ENCODE measurements around the gene FAM241A. TPM values are rescaled to one million over a fixed set of nuclear protein-coding genes. Genes with fewer than 3 reads are reported as not detected.
"Not testable (repeated sequence)": the region's sequence is repeated elsewhere in the genome, so short reads cannot be mapped to it uniquely, and the experiment has no call there.

Gene FAM241A
- total RNA-seq, 2 experiments from 2014 or later: 1.4 to 2.3 TPM

DNA sequence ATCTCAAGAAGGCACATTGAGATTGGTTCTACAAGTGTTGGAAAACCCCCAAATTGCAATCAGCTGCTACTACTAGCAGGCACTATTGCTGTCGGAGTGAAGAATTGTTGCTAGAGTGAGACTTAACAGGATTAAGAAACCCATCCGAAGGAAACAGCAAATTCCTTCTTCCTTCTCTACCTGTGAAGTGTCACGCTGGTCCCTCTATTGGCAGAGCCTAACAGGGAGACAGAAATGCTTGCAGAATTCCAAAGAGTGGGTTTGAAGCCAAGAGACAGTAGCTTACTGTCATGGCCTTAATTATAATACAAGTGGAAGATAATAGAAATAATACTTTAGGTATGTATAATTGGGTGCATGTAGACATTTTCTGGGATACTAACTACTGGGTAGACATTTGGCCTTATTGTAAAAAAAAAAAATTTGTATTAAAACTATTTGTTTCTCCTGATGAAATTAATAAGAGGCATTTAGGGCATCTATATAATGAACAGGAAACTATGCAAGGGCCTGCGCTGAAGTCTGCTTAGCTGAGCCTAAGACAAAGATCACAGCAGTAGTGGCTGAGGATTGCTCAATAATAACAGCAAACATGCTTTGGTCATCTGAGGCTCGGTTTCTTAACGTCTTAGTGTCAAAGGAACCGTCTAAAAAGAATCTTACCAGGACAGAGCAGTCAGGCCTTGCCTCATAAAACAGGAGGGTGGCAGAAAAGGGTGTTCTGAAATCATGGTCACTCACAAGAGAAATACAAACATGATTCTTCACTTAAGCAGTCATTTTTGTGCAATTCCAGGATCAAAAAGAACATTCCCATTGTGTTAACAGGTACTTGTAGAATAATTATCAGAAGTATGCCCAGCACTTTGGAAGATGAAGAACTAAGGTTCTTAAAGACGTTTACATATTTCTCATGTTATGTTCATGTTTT lies 40.8 kb downstream of the FAM241A start:
- no peaks in the 10 kb centered on the region for H3K9me3 Mint-ChIP-seq (ENCODE audit: low read depth)
- CTCF ChIA-PET: no interaction called here
- no peak overlapping the region for H3K27ac Mint-ChIP-seq
- no peaks in the 10 kb centered on the region for H3K27me3 Mint-ChIP-seq
- H3K4me3 Mint-ChIP-seq: no peak overlapping the region
- ATAC-seq (no peak), DNase-seq (no peak)
- peaks cover 6% of the 10 kb centered on the region for H3K36me3 Mint-ChIP-seq
- H3K4me1 Mint-ChIP-seq: peaks cover 36% of the 10 kb centered on the region

DNA sequence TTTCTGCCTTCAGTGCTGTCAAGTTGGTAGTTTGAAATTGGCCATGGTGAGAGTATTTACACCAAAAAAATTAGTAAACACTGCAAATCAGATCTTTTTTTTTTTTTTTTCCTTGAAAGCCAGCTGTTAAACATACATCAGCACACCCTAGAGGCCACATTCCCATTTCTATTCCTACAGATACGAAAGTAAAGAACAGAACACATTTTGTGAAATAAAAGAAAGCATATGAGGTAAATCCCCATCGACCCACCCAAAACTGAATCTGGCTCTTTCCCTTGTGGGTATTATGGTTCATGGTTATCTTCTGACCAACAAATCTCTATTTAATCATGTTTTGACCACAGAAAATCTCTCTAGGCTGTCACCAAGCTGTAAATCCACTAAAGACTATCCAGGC lies 44.5 kb downstream of the FAM241A start:
- DNase-seq (no peak), ATAC-seq (no peak)
- Mint-ChIP-seq H3K27ac (no peak overlapping the region), H3K27me3 (no peaks in the 10 kb centered on the region), H3K4me1 (peaks cover 9% of the 10 kb centered on the region), H3K36me3 (peaks cover 3% of the 10 kb centered on the region), H3K4me3 (no peak overlapping the region), H3K9me3 (ENCODE audit: low read depth) (no peaks in the 10 kb centered on the region)
- CTCF ChIA-PET: interaction anchor here (1.4 kb wide), 2 partner anchors 90 to 92 kb away, joined by 4 read pairs; no protein-coding TSS in a partner anchor

DNA sequence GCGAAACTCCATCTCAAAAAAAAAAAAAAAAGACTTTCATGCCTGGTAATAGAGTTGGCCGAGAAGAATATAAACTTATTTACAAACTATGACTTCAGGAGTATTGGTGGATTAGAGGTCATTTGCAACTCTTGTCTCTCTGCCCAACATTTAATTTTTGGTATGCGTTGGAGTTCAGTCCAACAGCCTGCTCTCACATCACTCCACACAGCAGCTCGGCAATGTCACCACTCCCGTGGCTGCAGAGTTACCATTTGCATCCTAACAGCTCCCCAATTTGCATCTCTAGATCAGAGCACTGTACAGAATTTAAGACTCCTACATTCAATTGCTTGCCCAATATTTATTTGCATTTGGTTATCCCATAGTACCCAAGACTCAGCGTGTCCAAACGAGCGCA lies 45.4 kb downstream of the FAM241A start:
- H3K4me1 Mint-ChIP-seq: peaks cover 5% of the 10 kb centered on the region
- ATAC-seq (no peak), DNase-seq (no peak)
- no peaks in the 10 kb centered on the region for H3K27me3 Mint-ChIP-seq
- H3K36me3 Mint-ChIP-seq: peaks cover 5% of the 10 kb centered on the region
- CTCF ChIA-PET: no interaction called here
- H3K27ac Mint-ChIP-seq: no peak overlapping the region
- no peaks in the 10 kb centered on the region for H3K9me3 Mint-ChIP-seq (ENCODE audit: low read depth)
- no peak overlapping the region for H3K4me3 Mint-ChIP-seq

DNA sequence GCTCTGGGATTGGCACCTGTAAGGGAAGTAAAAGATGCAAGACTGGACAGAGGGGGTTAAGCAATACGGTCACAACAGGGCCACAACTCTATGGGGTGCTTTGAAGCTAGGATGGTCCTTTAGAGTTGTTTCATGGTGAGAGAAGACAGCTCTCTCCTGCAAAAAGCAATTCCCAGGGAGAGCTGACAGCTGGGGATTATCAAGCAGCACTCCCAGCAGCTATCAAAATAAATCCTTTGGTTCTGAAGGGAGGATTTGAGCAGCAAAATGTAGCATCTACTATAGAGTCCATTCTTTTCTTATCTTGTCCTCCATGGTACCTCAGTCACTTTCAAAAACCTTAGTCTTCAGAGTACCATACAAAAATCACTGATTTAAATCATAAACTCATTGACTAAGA lies 51.2 kb downstream of the FAM241A start:
- CTCF ChIA-PET: no interaction called here
- no peak overlapping the region for H3K4me3 Mint-ChIP-seq
- no peak overlapping the region for H3K27ac Mint-ChIP-seq
- no peak for ATAC-seq
- H3K4me1 Mint-ChIP-seq: peaks cover 18% of the 10 kb centered on the region
- H3K27me3 Mint-ChIP-seq: peaks cover 4% of the 10 kb centered on the region
- no peaks in the 10 kb centered on the region for H3K9me3 Mint-ChIP-seq (ENCODE audit: low read depth)
- no peak for DNase-seq
- peaks cover 3% of the 10 kb centered on the region for H3K36me3 Mint-ChIP-seq

DNA sequence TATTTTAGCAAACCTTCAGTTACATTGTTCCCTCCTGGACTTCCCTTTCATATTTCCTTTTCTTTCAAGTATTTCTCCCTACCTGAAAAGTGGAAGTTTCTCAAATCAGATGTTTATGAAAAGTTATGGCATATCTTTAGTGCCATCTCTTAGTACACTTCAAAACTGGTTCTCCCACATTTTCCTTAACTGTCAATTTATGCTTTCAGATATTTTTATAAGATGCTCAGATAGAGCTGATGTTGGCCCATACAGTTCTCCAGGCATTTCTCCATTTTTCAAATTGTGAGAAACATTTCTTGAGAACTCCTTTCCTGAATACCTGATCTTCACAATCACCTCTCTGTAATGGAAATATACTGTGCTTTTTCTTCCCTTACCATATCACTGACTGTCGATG lies 53.8 kb downstream of the FAM241A start:
- Mint-ChIP-seq H3K9me3 (ENCODE audit: low read depth) (no peaks in the 10 kb centered on the region), H3K4me3 (no peak overlapping the region), H3K27ac (no peak overlapping the region), H3K4me1 (peaks cover 18% of the 10 kb centered on the region), H3K27me3 (peaks cover 4% of the 10 kb centered on the region), H3K36me3 (peaks cover 3% of the 10 kb centered on the region)
- CTCF ChIA-PET: no interaction called here
- no peak for ATAC-seq
- no peak for DNase-seq

DNA sequence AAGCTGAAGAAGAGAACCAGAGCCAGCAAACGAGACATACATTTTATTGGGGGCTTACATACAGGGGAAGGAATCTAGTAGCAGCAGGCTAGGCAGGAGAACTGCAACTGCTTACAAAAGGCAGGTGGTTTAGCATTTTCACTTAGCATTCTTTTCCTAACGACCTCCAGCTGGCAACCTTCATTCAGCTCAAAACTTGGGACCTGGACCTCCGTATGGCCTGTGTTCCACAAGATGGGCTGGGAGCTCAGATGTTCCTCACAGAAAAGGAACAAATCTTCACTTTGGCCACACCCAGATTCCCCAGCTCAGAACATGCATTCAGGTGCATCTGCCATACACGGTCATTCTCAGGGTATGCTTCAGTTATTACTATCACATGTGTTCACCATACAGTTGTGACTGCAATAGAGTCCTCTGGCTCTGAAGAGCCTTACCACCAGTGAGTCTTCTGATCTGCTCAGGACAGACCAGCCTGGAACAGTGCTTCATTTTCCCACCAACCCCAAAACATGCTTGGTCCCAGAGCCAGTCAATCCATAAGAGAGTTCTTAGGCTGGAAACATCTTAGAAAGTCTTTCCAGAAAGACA lies 56.8 kb downstream of the FAM241A start:
- no peak for DNase-seq
- Mint-ChIP-seq H3K9me3 (ENCODE audit: low read depth) (no peaks in the 10 kb centered on the region), H3K27me3 (peaks cover 4% of the 10 kb centered on the region), H3K27ac (no peak overlapping the region), H3K36me3 (no peaks in the 10 kb centered on the region), H3K4me1 (peaks cover 18% of the 10 kb centered on the region), H3K4me3 (no peak overlapping the region)
- no peak for ATAC-seq
- CTCF ChIA-PET: interaction anchor here (1.4 kb wide), 1 partner anchor 32 kb away, joined by 3 read pairs; no protein-coding TSS in a partner anchor

DNA sequence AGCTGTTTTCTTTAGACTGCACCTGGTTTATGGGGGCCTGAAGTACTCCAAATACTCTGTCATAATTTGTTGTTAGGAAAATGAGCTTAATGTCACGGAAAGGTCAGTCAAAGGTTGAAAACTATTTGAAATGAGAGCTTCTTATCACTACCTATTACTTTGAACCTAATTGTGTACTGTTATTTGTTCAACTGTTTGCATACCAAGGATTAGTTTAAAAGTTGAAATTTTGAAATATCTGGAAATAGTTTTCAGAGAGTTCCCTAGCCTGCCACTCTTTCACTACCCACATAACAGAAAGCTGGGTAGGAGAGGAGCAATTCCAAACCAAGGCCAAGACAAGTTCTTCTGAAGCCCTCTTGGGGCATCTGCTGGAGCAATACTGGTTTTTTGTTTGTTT lies 58.3 kb downstream of the FAM241A start:
- Mint-ChIP-seq H3K4me1 (peaks cover 18% of the 10 kb centered on the region), H3K4me3 (no peak overlapping the region), H3K27me3 (no peaks in the 10 kb centered on the region), H3K9me3 (ENCODE audit: low read depth) (no peaks in the 10 kb centered on the region), H3K36me3 (no peaks in the 10 kb centered on the region), H3K27ac (no peak overlapping the region)
- DNase-seq (no peak), ATAC-seq (no peak)
- CTCF ChIA-PET: interaction anchor here (0.9 kb wide), 1 partner anchor 63 kb away, joined by 3 read pairs; no protein-coding TSS in a partner anchor

DNA sequence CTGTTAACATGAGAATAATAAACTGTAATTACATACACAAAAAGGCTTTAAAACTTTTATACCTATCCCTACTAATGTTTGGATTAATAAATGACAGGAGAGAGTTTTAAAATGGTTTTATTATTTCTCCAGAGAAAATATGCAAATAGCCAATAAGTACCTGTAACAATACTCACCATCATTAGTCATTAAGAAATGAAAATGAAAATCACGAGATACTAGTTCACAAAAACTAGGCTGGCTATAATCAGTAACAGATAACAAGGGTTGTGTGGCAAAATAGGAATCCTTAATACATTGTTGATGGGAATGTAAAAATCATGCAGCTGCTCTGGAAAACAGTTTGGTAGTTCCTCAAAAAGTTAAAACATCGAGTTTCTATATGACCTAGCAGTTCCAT lies 61.2 kb downstream of the FAM241A start:
- Mint-ChIP-seq H3K27ac (no peak overlapping the region), H3K36me3 (no peaks in the 10 kb centered on the region), H3K27me3 (peaks cover 2% of the 10 kb centered on the region), H3K4me1 (no peaks in the 10 kb centered on the region), H3K4me3 (no peak overlapping the region), H3K9me3 (ENCODE audit: low read depth) (no peaks in the 10 kb centered on the region)
- ATAC-seq (no peak), DNase-seq (no peak)
- CTCF ChIA-PET: no interaction called here

DNA sequence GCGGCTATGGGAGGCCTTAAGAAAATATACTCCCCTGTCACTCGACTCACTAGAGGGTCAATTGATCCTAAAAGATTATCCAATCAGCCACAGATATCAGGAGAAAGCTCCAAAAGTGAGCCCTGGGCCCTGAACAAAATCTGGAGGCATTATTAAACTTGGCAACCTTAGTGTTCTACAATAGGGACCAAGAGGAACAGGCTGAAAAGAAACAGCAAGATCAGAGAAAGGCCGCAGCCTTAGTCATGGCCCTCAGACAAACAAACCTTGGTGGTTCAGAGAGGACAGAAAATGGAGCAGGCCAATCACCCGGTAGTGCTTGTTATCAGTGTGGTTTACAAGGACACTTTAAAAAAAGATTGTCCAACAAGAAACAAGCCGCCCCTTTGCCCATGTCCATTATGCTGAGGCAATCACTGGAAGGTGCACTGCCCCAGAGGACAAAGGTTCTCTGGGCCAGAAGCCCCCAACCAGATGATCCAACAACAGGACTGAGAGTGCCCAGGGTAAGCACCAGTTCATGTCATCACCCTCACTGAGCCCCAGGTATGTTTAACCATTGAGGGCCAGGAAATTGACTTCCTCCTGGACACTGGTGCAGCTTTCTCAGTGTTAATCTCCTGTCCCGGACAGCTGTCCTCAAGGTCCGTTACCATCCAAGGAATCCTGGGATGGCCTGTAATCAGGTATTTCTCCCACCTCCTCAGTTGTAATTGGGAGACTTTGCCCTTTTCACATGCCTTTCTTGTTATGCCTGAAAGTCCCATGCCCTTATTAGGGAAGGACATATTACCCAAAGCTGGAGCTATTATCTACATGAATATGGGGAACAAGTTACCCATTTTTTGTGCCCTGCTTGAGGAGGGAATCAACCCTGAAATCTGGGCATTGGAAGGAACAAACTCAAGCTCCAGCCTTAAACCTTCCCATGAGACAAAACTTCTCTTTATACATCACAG lies 63.2 kb downstream of the FAM241A start:
- not testable (repeated sequence) for H3K27me3 Mint-ChIP-seq; DNase-seq; H3K27ac Mint-ChIP-seq; ATAC-seq; H3K9me3 Mint-ChIP-seq (ENCODE audit: low read depth); H3K36me3 Mint-ChIP-seq; H3K4me3 Mint-ChIP-seq; H3K4me1 Mint-ChIP-seq
- CTCF ChIA-PET: interaction anchor here (1.2 kb wide), 1 partner anchor 26 kb away, joined by 3 read pairs; no protein-coding TSS in a partner anchor

DNA sequence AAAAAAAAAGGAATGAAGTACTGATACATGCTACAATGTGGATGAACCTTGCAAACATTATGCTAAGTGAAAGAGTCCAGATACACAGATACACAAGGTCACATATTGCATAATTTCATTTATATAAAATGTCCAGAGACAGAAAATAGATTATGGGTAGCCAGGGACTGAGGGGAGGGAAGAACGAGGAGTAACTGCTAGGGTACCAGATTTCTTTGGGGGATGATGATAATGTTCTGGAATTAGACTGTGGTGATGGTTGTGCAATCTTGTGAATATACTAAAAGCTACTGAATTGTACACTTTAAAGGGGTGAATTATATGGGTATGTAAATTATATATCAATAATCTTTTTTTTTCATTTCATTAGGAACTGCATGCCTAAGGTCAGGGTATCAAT lies 65.5 kb downstream of the FAM241A start:
- H3K4me1 Mint-ChIP-seq: peaks cover 8% of the 10 kb centered on the region
- CTCF ChIA-PET: interaction anchor here (0.7 kb wide), 1 partner anchor 19 kb away, joined by 5 read pairs; no protein-coding TSS in a partner anchor
- ATAC-seq: no peak
- no peak overlapping the region for H3K27ac Mint-ChIP-seq
- no peaks in the 10 kb centered on the region for H3K9me3 Mint-ChIP-seq (ENCODE audit: low read depth)
- H3K4me3 Mint-ChIP-seq: no peak overlapping the region
- H3K36me3 Mint-ChIP-seq: no peaks in the 10 kb centered on the region
- DNase-seq: no peak
- peaks cover 2% of the 10 kb centered on the region for H3K27me3 Mint-ChIP-seq

DNA sequence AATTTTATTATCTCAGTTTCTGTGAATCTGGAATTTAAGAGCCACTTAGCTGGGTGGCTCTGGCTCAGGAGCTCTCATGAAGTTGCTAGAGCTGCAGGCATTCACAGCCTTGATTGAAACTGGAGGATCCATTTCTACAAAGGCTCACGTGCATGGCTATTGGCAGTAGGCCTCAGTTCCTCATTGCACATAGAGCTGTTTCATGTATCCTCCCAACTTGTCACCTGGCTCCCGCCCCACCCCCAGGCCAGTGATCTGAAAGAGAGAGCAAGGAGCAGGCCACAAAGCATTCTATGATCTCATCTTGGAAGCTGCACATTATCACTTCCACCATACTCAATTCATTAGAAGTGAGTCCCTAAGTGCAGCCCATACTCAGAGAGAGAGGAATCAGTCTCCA lies 67.8 kb downstream of the FAM241A start:
- Mint-ChIP-seq H3K27me3 (peaks cover 2% of the 10 kb centered on the region), H3K27ac (no peak overlapping the region), H3K4me1 (peaks cover 8% of the 10 kb centered on the region), H3K36me3 (no peaks in the 10 kb centered on the region), H3K9me3 (ENCODE audit: low read depth) (no peaks in the 10 kb centered on the region), H3K4me3 (no peak overlapping the region)
- no peak for DNase-seq
- CTCF ChIA-PET: interaction anchor here (1.2 to 1.4 kb wide), 3 partner anchors 12 to 23 kb away, joined by 4 to 6 read pairs (median 5); no protein-coding TSS in a partner anchor
- no peak for ATAC-seq

DNA sequence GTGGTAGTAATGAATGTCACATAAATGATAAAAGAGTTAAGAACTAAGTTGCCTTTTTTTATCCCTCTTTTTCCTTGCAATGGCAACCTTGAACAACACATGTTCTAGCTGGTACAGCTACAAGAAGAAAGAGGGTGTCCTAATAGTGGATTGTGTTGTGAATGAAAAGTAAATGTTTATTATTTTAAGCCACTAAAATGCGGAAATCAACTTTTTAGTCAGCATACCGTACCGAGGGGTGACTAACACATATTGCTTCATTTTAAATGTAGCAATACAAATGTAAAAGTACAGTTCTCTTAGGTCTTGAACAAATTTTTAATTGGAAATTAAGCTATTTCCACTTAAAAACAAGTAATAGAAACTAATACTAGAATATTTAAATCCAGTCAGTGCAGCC lies 68.6 kb downstream of the FAM241A start:
- peaks cover 8% of the 10 kb centered on the region for H3K4me1 Mint-ChIP-seq
- H3K4me3 Mint-ChIP-seq: no peak overlapping the region
- no peak for DNase-seq
- H3K9me3 Mint-ChIP-seq (ENCODE audit: low read depth): no peaks in the 10 kb centered on the region
- H3K27me3 Mint-ChIP-seq: peaks cover 2% of the 10 kb centered on the region
- H3K36me3 Mint-ChIP-seq: no peaks in the 10 kb centered on the region
- no peak overlapping the region for H3K27ac Mint-ChIP-seq
- CTCF ChIA-PET: interaction anchor here (0.8 to 1.8 kb wide), 8 partner anchors 11 to 310 kb away, joined by 3 to 13 read pairs (median 5); partner anchors contain the start of gene AP1AR
- no peak for ATAC-seq
